Measurements from ENCODE around the gene TRMU. TPM values are rescaled to one million over a fixed set of nuclear protein-coding genes. Genes with fewer than 3 reads are reported as not detected.

The TRMU gene
- total RNA-seq, 4 donors from 2014 or later: 35.2 to 101 (median 83.3) TPM

DNA sequence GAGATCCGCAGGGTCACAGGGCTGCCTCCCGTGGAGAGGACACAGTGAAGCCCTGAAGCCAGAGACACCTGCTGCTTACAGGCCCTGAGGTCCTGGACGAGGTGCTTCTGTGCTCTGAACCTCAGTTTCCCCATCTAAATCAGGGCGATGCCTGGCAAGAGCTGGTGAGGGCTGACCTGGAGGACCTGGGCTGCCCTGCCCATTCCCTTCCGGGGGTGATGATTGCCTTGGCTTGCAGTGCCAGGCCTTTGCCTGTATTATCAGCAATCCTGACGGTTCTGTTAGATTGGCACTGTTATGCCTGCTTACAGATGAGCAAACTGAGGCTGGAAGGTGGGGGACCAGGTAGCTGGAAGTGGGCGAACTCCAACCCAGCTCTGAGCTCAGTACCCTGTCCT, 46.7 kb upstream of the TRMU start:
- TF ChIP-seq, protein P1, sequence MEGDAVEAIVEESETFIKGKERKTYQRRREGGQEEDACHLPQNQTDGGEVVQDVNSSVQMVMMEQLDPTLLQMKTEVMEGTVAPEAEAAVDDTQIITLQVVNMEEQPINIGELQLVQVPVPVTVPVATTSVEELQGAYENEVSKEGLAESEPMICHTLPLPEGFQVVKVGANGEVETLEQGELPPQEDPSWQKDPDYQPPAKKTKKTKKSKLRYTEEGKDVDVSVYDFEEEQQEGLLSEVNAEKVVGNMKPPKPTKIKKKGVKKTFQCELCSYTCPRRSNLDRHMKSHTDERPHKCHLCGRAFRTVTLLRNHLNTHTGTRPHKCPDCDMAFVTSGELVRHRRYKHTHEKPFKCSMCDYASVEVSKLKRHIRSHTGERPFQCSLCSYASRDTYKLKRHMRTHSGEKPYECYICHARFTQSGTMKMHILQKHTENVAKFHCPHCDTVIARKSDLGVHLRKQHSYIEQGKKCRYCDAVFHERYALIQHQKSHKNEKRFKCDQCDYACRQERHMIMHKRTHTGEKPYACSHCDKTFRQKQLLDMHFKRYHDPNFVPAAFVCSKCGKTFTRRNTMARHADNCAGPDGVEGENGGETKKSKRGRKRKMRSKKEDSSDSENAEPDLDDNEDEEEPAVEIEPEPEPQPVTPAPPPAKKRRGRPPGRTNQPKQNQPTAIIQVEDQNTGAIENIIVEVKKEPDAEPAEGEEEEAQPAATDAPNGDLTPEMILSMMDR (IDR thresholded peaks at IDR 0.05): no peak
- no peak for TF ChIP-seq POLR2A (IDR thresholded peaks at IDR 0.05)
- DNase-seq: no peak
- Histone ChIP-seq H3K9me3 (no peaks in the 10 kb centered on the region), H3K4me3 (no peak overlapping the region), H3K27ac (peak overlapping the region; percentile 58 to 77 (median 66)), H3K4me1 (peaks cover 3 to 22% (median 6%) of the 10 kb centered on the region in 4 donors), H3K36me3 (peaks cover 0 to 97% (median 0%) of the 10 kb centered on the region in 3 donors), H3K27me3 (no peaks in the 10 kb centered on the region)

DNA sequence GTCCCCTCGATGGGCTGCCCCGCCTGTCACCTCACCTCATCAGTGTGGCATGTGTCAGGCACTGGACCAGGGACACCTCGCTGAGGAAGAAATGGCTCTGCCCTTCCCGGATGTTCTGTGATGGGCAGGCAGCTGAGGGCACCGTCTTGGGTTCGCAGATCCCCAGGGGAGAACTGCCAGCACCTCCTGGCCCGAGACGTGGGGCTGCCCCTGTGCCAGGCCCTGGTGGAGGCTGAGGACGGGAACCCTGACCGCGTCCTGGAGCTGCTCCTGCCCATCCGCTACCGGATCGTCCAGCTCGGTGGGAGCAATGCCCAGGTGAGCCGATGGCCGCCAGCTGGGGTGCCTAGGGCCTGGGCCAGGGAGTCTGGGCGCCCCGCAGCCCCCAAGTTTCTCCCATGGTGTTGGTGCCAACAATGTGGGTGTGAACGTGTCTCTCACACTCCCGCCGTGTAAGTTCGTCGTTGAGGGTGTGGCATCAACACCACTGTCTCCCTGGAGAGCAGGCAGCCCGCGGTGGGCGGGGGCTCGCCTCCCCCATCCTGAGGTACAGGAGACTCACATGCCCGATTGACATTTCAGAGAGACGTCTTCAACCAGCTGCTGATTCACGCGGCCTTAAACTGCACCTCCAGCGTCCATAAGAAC, 46.1 kb upstream of the TRMU start:
- TF ChIP-seq, protein P1 (IDR thresholded peaks at IDR 0.05): no peak
- no peak for TF ChIP-seq POLR2A (IDR thresholded peaks at IDR 0.05)
- Histone ChIP-seq H3K36me3 (peaks cover 0 to 92% (median 0%) of the 10 kb centered on the region in 3 donors), H3K27ac (peak overlapping the region in 3 of 4 donors; percentile 58 to 77 (median 63)), H3K4me3 (no peak overlapping the region), H3K27me3 (no peaks in the 10 kb centered on the region), H3K9me3 (no peaks in the 10 kb centered on the region), H3K4me1 (peaks cover 3 to 22% (median 6%) of the 10 kb centered on the region in 4 donors)
- DNase-seq: peak in 1 of 3 donors; percentile 46

DNA sequence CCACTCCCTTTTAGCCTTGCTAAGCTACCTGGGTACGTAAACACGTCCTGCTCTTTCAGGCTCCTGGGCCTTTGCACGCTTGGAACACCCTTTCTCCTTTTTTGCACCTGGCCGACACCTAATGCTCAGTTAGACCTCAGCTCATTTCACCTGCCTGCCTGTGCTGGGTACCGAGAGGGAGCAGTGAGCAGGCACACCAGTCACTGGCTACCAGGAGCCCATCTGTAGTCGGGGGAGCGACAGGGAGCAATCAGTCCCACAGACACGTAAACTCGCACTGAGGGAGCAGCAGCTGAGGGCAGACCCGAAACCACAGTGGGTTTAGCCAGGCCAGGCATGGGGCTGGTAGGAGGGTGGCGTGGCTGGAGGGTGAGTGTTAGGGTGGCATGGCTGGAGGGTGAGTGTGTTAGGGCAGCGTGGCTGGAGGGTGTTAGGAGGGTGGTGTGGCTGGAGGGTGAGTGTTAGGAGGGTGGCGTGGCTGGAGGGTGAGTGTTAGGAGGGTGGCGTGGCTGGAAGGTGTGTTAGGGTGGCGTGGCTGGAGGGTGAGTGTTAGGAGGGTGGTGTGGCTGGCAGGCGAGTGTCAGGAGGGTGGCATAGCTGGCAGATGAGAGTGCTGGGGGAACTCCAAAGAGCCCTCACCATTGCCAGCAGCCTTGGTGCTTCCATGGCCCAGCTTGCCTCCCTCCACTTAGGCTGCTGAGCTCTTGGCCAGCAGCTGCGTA, 45.2 kb upstream of the TRMU start:
- no peaks in the 10 kb centered on the region for H3K27me3 ChIP-seq
- no peak overlapping the region for H3K27ac ChIP-seq
- no peaks in the 10 kb centered on the region for H3K9me3 ChIP-seq
- DNase-seq: peak in 1 of 3 donors; percentile 41
- H3K4me1 ChIP-seq: peaks cover 3 to 22% (median 6%) of the 10 kb centered on the region in 4 donors
- TF ChIP-seq POLR2A (IDR thresholded peaks at IDR 0.05): no peak
- TF ChIP-seq, protein P1 (IDR thresholded peaks at IDR 0.05): no peak
- no peak overlapping the region for H3K4me3 ChIP-seq
- peaks cover 0 to 83% (median 0%) of the 10 kb centered on the region in 3 donors for H3K36me3 ChIP-seq

DNA sequence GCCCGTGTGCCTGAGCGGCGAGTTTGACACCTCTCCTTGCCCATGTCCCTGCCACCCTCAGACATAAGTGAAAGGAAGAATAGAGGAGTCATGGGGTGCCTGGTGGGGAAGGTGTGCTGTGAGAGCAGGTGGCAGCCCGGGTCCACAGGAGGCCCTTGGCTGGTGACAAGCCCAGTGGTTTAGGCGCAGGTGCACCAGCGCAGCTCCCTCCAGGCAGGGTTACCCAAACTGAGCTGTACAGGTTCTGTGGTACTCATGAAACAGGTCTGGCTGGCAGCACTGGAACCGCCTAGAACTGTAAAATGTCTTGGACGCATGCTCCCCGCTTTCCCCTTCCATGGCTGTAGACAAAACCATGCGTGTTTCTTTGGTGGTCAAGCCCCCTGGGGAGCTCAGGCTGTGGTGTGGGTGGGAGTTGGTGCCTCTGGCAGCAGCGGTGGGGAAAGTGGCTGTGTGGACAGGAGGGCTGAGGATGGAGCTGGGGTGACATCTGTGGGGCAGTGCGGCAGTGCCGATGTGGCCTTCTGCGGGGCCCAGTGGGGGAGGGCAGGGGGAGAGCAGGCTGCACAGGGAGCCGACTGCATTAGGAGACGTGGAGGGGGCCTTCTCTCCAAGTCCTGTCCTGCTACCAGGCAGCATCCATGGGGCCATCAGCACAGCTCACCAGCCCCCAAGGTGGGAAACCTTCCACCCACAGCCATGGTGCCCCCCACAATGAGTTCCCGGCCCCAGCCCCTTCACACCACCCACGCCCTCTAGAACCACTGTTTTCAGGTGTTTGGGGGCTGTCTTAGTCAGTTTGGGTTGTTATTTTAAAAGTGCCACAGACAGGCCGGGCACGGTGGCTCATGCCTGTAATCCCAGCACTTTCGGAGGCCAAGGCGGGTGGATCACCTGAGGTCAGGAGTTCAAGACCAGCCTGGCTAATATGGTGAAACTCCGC, 44.4 kb upstream of the TRMU start:
- TF ChIP-seq POLR2A (IDR thresholded peaks at IDR 0.05): no peak
- TF ChIP-seq, protein P1 (IDR thresholded peaks at IDR 0.05): no peak
- peaks cover 3 to 27% (median 10%) of the 10 kb centered on the region in 4 donors for H3K4me1 ChIP-seq
- no peak overlapping the region for H3K27ac ChIP-seq
- peaks cover 0 to 74% (median 0%) of the 10 kb centered on the region in 3 donors for H3K36me3 ChIP-seq
- DNase-seq: peak in 1 of 3 donors; percentile 34
- no peaks in the 10 kb centered on the region for H3K27me3 ChIP-seq
- no peak overlapping the region for H3K4me3 ChIP-seq
- no peaks in the 10 kb centered on the region for H3K9me3 ChIP-seq

DNA sequence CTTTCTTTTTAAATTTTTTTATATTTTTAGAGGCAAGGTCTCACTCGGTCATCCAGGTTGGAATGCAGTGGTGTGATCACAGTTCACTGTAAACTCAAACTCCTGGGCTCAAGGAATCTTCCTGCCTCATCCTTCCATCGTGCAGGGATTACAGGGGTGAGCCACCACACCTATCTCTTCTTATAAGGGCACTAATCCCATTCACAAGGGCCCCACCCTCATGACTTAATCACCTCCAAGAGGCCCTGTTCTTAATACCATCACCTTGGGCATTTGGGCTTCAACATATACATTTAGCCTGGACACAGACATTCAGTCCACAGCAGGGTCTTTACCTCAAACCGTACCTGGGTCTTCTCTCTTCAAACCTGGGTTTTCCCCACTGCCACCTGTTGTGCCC, 43.3 kb upstream of the TRMU start:
- H3K36me3 ChIP-seq: peaks cover 0 to 64% (median 0%) of the 10 kb centered on the region in 3 donors

More for the DNA sequence above, 43.3 kb upstream of the TRMU start:
- no peak overlapping the region for H3K4me3 ChIP-seq
- no peak overlapping the region for H3K27ac ChIP-seq
- H3K4me1 ChIP-seq: peaks cover 3 to 27% (median 14%) of the 10 kb centered on the region in 4 donors
- TF ChIP-seq, protein P1 (IDR thresholded peaks at IDR 0.05): no peak
- no peak for TF ChIP-seq POLR2A (IDR thresholded peaks at IDR 0.05)
- no peak for DNase-seq
- no peaks in the 10 kb centered on the region for H3K27me3 ChIP-seq
- no peaks in the 10 kb centered on the region for H3K9me3 ChIP-seq
